Retinal pigment epithelial cell (primary cell): ENCODE results near the gene GDPD5.

Source experiments
- DNase-seq: peaks from one replicate; pipeline ENCODE4 v3.0.0-alpha.2; 2010; ENCODE audit warnings: low read depth
- H3K4me3 ChIP-seq: 2 replicates; pipeline ENCODE4 v1.5.1; 2011; ENCODE audit warnings: mild to moderate bottlenecking, low read length, control low read depth, moderate library complexity
- CTCF ChIP-seq: conservative IDR thresholded peaks from 2 replicates; pipeline ENCODE4 v1.5.1; 2011; ENCODE audit warnings: low read depth, low read length, control low read depth, inconsistent platforms

The GDPD5 gene

GRCh38 chr11:75539459-75540334, 14.0 kb upstream of the GDPD5 start:
- no peak overlapping the region for H3K4me3 ChIP-seq
- no peak for DNase-seq
- no peak for TF ChIP-seq CTCF

- no peak for TF ChIP-seq CTCF
- no peak overlapping the region for H3K4me3 ChIP-seq
- no peak for DNase-seq
Observed at GRCh38 chr11:75538150-75538942, 12.6 kb upstream of the GDPD5 start.

GRCh38 chr11:75537740-75538139, 12.0 kb upstream of the GDPD5 start:
- no peak overlapping the region for H3K4me3 ChIP-seq
- TF ChIP-seq CTCF: no peak
- DNase-seq: no peak

- no peak for DNase-seq
- TF ChIP-seq CTCF: no peak
- no peak overlapping the region for H3K4me3 ChIP-seq
Observed at GRCh38 chr11:75536786-75537641, 11.3 kb upstream of the GDPD5 start.

- no peak overlapping the region for H3K4me3 ChIP-seq
- no peak for TF ChIP-seq CTCF
- no peak for DNase-seq
Observed at GRCh38 chr11:75535071-75535470, 9.3 kb upstream of the GDPD5 start.

GRCh38 chr11:75534259-75535069, 8.7 kb upstream of the GDPD5 start:
- no peak for TF ChIP-seq CTCF
- no peak overlapping the region for H3K4me3 ChIP-seq
- no peak for DNase-seq
